HepG2 (cell line): ENCODE data around the gene PIGBOS1. TPM values are rescaled to one million over a fixed set of nuclear protein-coding genes. Genes with fewer than 3 reads are reported as not detected.
A peak's percentile ranks its signal among the peaks of the same experiment; 100 is the strongest.

Experiments used
- ATRX ChIP-seq: sonication (generic); formaldehyde crosslinking; IDR thresholded peaks from 2 replicates; pipeline ENCODE4 v1.4.0; 2020; ENCODE audit warnings: missing genetic modification reagents, borderline replicate concordance
- CREB3 ChIP-seq: sonication (generic); formaldehyde crosslinking; IDR thresholded peaks from 2 replicates; pipeline ENCODE4 v1.5.0; 2020; ENCODE audit warnings: missing genetic modification reagents
- FOXM1 ChIP-seq: sonication (generic); formaldehyde crosslinking; IDR thresholded peaks from 2 replicates; pipeline ENCODE4 v1.5.0; 2020; ENCODE audit warnings: missing genetic modification reagents
- RFX5 ChIP-seq: IDR thresholded peaks from 2 replicates; pipeline ENCODE4 v1.6.1; 2011; ENCODE audit warnings: low read depth, low read length, improper control_type of control experiment
- TEAD2 ChIP-seq: sonication (generic); formaldehyde crosslinking; IDR thresholded peaks from 2 replicates; pipeline ENCODE4 v1.9.0; 2021; ENCODE audit warnings: missing genetic modification reagents
- THAP9 ChIP-seq: sonication (generic); formaldehyde crosslinking; IDR thresholded peaks from 2 replicates; pipeline ENCODE4; 2020; ENCODE audit warnings: missing genetic modification reagents, mild to moderate bottlenecking, borderline replicate concordance
- TOPORS ChIP-seq: sonication (generic); formaldehyde crosslinking; IDR thresholded peaks from 2 replicates; pipeline ENCODE4 v1.8.0; 2023; ENCODE audit warnings: mild to moderate bottlenecking, missing genetic modification reagents
- ZBTB3 ChIP-seq: sonication (generic); formaldehyde crosslinking; IDR thresholded peaks from 2 replicates; pipeline ENCODE4 v1.4.0; 2020; ENCODE audit warnings: low read depth, mild to moderate bottlenecking, moderate library complexity, missing genetic modification reagents, borderline replicate concordance
- ZNF766 ChIP-seq: sonication (generic); formaldehyde crosslinking; IDR thresholded peaks from 2 replicates; pipeline ENCODE4 v1.5.0; 2020; ENCODE audit warnings: missing genetic modification reagents, borderline replicate concordance
- polyA plus RNA-seq, 8 experiments: library from polyadenylated mRNA; depleted of rRNA in 3 of 8; stranded (reverse) in 7 of 8; unstranded in 1 of 8; fragments of >200 nt; fragmentation: Illumina TruSeq in 4 of 8; extraction: Trizol in 4 of 8; gene quantifications; 2 replicates each; pipeline versions ENCODE4 v1.2.1 to v1.2.3, GENCODE V29; 2011 to 2016; ENCODE audit warnings: low read depth in 4 of 8, missing spikeins in 1 of 8, mixed read lengths in 1 of 8; ENCODE audit not compliant: insufficient read depth in 1 of 8
- total RNA-seq, 5 experiments: library from RNA; depleted of rRNA; stranded (reverse); fragments of >200 nt; fragmentation: Illumina TruSeq; extraction: Trizol; gene quantifications; 2 replicates each; pipeline ENCODE4 v1.2.3, GENCODE V29; 2016; ENCODE audit warnings: low read depth in 1 of 5
- TF ChIP-seq, protein P1 (sequence below): IDR thresholded peaks from 2 replicates; pipeline ENCODE4 v1.6.1; 2016; ENCODE audit warnings: low read depth, missing genetic modification reagents, missing compliant biosample characterization
- TF ChIP-seq, protein P2 (sequence below): sonication (generic); formaldehyde crosslinking; IDR thresholded peaks from 2 replicates; pipeline ENCODE4 v1.5.1; 2020; ENCODE audit warnings: mild to moderate bottlenecking, missing genetic modification reagents, moderate library complexity
- TF ChIP-seq, protein P3 (sequence below): sonication (generic); formaldehyde crosslinking; IDR thresholded peaks from 2 replicates; pipeline ENCODE4 v1.9.0; 2021; ENCODE audit warnings: missing genetic modification reagents, borderline replicate concordance

PIGBOS1 gene
- total and polyA plus RNA-seq, 2 of the 13 experiments (the other 11 are each of a cell fraction or from before 2014, with no cell fraction given): 14.8 to 22.1 TPM

- TF ChIP-seq, protein P1, sequence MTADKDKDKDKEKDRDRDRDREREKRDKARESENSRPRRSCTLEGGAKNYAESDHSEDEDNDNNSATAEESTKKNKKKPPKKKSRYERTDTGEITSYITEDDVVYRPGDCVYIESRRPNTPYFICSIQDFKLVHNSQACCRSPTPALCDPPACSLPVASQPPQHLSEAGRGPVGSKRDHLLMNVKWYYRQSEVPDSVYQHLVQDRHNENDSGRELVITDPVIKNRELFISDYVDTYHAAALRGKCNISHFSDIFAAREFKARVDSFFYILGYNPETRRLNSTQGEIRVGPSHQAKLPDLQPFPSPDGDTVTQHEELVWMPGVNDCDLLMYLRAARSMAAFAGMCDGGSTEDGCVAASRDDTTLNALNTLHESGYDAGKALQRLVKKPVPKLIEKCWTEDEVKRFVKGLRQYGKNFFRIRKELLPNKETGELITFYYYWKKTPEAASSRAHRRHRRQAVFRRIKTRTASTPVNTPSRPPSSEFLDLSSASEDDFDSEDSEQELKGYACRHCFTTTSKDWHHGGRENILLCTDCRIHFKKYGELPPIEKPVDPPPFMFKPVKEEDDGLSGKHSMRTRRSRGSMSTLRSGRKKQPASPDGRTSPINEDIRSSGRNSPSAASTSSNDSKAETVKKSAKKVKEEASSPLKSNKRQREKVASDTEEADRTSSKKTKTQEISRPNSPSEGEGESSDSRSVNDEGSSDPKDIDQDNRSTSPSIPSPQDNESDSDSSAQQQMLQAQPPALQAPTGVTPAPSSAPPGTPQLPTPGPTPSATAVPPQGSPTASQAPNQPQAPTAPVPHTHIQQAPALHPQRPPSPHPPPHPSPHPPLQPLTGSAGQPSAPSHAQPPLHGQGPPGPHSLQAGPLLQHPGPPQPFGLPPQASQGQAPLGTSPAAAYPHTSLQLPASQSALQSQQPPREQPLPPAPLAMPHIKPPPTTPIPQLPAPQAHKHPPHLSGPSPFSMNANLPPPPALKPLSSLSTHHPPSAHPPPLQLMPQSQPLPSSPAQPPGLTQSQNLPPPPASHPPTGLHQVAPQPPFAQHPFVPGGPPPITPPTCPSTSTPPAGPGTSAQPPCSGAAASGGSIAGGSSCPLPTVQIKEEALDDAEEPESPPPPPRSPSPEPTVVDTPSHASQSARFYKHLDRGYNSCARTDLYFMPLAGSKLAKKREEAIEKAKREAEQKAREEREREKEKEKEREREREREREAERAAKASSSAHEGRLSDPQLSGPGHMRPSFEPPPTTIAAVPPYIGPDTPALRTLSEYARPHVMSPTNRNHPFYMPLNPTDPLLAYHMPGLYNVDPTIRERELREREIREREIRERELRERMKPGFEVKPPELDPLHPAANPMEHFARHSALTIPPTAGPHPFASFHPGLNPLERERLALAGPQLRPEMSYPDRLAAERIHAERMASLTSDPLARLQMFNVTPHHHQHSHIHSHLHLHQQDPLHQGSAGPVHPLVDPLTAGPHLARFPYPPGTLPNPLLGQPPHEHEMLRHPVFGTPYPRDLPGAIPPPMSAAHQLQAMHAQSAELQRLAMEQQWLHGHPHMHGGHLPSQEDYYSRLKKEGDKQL (CRISPR knock-in tag): 0 out of 2 replicates have a peak, but pooled peaks have one; percentile 30
- TF ChIP-seq, protein P2, sequence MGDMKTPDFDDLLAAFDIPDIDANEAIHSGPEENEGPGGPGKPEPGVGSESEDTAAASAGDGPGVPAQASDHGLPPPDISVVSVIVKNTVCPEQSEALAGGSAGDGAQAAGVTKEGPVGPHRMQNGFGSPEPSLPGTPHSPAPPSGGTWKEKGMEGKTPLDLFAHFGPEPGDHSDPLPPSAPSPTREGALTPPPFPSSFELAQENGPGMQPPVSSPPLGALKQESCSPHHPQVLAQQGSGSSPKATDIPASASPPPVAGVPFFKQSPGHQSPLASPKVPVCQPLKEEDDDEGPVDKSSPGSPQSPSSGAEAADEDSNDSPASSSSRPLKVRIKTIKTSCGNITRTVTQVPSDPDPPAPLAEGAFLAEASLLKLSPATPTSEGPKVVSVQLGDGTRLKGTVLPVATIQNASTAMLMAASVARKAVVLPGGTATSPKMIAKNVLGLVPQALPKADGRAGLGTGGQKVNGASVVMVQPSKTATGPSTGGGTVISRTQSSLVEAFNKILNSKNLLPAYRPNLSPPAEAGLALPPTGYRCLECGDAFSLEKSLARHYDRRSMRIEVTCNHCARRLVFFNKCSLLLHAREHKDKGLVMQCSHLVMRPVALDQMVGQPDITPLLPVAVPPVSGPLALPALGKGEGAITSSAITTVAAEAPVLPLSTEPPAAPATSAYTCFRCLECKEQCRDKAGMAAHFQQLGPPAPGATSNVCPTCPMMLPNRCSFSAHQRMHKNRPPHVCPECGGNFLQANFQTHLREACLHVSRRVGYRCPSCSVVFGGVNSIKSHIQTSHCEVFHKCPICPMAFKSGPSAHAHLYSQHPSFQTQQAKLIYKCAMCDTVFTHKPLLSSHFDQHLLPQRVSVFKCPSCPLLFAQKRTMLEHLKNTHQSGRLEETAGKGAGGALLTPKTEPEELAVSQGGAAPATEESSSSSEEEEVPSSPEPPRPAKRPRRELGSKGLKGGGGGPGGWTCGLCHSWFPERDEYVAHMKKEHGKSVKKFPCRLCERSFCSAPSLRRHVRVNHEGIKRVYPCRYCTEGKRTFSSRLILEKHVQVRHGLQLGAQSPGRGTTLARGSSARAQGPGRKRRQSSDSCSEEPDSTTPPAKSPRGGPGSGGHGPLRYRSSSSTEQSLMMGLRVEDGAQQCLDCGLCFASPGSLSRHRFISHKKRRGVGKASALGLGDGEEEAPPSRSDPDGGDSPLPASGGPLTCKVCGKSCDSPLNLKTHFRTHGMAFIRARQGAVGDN (CRISPR knock-in tag): peak; percentile 94
- TF ChIP-seq ATRX (CRISPR knock-in tag) (no peak), FOXM1 (CRISPR knock-in tag) (no peak), ZNF766 (CRISPR knock-in tag) (0 out of 2 replicates have a peak, but pooled peaks have one; percentile 29), ZBTB3 (CRISPR knock-in tag) (peak; percentile 59; the same call in 1 of the 2 replicates), TOPORS (CRISPR knock-in tag) (no peak), TEAD2 (CRISPR knock-in tag) (no peak), RFX5 (no peak), CREB3 (CRISPR knock-in tag) (0 out of 2 replicates have a peak, but pooled peaks have one; percentile 5), THAP9 (CRISPR knock-in tag) (peak; percentile 92; the same call in 1 of the 2 replicates)
- TF ChIP-seq, protein P3, sequence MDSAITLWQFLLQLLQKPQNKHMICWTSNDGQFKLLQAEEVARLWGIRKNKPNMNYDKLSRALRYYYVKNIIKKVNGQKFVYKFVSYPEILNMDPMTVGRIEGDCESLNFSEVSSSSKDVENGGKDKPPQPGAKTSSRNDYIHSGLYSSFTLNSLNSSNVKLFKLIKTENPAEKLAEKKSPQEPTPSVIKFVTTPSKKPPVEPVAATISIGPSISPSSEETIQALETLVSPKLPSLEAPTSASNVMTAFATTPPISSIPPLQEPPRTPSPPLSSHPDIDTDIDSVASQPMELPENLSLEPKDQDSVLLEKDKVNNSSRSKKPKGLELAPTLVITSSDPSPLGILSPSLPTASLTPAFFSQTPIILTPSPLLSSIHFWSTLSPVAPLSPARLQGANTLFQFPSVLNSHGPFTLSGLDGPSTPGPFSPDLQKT (CRISPR knock-in tag): no peak
These were observed at the start of gene PIGBOS1, which contains the start of gene PIGB (continued) for GRCh38 chr15:55318588-55319494.
